ENCODE measurements around the gene RLF.

GRCh38 chr1:40114400-40114799 lies 46.8 kb upstream of the RLF start:
- TF ChIP-seq EZH2phosphoT487 (IDR thresholded peaks at IDR 0.05; ENCODE audit: borderline replicate concordance, low read length) (no peak), EZH2 (IDR thresholded peaks at IDR 0.05; ENCODE audit: low read length, unreplicated experiment) (no peak), CTCF (conservative IDR thresholded peaks at IDR 0.05; ENCODE audit: low read depth, low read length) (no peak)

Data from PC-3 (cell line).